Keratinocyte (primary cell): ENCODE results near the gene BEST2.

Source experiments
- CTCF ChIP-seq, 3 experiments: IDR thresholded peaks in 1 of 3; conservative IDR thresholded peaks in 1 of 3; optimal IDR thresholded peaks in 1 of 3; 2 replicates in 2 of 3; 3 replicates in 1 of 3; pipeline versions ENCODE3 to v1.5.1; 2011; ENCODE audit warnings: low read length in 3 of 3, mild to moderate bottlenecking in 3 of 3, moderate library complexity in 2 of 3, control low read depth in 1 of 3, inconsistent platforms in 1 of 3; ENCODE audit not compliant: insufficient read depth in 2 of 3; ENCODE audit errors: extremely low read depth in 1 of 3
- EZH2 ChIP-seq: IDR thresholded peaks from one replicate; pipeline ENCODE4 v1.6.1; 2012; ENCODE audit warnings: inconsistent platforms, mild to moderate bottlenecking, low read length, moderate library complexity

GRCh38 chr19:12756150-12756883 lies 4.7 kb downstream of the BEST2 start:
- TF ChIP-seq CTCF (optimal IDR thresholded peaks at IDR 0.05 in 1 of 3, IDR thresholded peaks at IDR 0.05 in 1 of 3, conservative IDR thresholded peaks at IDR 0.05 in 1 of 3; ENCODE audit: extremely low read depth in 1 of 3, insufficient read depth in 2 of 3, low read length in 3 of 3) (no peak), EZH2 (no peak)
